Activated CD8-positive, alpha-beta memory T cell treated with anti-CD3 and anti-CD28 coated beads for 4 hours (primary cell): ENCODE results near the gene IGF1.

Experiments used
- DNase-seq, 2 donors: peaks; one replicate each; pipeline ENCODE4 v3.0.0-alpha.2; 2020; ENCODE audit warnings: low read depth in 2 of 2

IGF1 gene

DNA sequence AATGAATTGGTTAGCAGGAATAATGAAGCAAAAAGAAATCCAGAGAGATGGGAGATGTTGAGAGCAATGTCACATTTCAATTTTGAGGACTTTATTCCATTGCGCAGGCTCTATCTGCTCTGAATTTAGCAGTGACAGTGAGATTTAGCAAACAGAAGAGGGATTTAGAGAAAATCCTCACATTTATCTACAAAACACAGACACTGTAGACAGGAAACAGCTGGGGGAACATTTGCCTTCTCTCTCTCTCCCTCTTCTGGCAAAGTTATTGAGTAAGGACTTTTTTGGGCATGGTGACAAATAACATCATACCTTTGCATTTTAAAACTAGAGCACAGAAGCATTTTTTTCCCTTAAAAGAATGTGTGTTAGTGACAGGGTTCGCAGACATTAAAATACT lies at the start of gene IGF1:
TSS of gene IGF1 (minus strand) at position 158 of the 400 bp plus-strand sequence. CDS start 182 bp downstream, outside the sequence.
- DNase-seq, result no peak

- DNase-seq, result no peak
Observed at GRCh38 chr12:102528111-102528510, 47.7 kb upstream of the IGF1 start.

DNA sequence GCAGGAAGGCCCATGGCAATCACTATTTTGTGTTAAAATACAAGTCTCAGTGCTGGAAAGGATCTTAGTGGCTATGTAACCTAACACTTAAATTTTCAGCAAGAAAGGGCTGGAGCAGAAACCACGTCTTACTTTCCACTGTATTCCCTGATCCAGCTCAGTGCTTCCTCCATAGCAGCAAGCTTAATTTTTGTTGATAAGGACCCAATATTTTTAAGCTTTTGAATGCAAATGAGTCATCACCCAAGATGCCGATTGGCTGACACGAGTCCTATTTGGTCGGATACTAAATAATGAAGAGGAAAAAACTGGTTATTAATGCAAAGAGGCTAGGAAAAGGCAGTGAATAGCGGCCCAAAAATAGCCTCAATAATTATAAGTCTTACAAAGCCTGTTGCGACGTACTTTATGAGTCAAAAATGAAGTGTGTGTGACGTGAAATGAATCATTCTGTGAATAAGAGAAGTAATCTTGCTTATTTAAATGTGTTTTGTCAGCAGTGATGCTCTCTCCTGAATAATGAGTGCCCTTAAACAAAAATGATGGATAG lies 46.9 kb upstream of the IGF1 start:
- no peak for DNase-seq

DNA sequence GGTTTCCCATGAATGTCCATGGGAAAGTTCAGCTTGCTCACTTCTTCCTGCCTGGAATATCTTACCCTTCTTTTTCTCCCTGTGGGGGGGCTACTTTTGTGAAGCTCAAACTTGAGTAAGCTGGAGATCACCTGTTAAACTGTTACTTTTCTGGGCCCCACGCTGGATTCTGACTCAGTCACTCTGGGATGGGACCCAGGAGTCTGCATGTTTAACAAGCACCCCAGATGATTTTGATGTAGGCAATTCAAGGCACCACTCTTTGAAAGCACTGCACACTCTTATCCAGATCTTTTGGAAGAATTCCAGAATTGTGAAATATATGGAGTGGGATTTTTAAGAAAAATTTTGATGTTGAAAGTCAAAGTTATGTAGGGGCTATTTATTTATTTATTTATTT lies 46.3 kb upstream of the IGF1 start:
- DNase-seq, result no peak

DNA sequence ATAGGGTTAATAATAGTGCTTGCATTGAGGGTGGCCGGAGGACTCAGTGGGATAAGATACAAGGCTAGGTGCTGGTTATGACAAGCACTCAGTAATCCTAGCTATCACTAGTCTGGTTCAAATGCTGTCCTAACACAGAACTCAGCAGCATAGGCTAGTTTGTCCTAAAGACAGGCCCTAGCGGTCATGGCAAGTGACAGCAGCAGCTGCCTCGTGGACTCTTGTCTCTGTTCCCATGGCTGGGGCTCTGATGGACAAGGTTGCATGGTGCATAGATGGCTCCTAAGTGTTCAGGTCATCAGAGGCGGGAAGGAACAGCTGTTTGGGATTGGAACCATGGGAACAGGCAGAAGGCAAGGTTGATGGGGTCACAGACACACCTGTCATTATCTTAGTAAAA lies 42.4 kb upstream of the IGF1 start:
- DNase-seq, result no peak

DNA sequence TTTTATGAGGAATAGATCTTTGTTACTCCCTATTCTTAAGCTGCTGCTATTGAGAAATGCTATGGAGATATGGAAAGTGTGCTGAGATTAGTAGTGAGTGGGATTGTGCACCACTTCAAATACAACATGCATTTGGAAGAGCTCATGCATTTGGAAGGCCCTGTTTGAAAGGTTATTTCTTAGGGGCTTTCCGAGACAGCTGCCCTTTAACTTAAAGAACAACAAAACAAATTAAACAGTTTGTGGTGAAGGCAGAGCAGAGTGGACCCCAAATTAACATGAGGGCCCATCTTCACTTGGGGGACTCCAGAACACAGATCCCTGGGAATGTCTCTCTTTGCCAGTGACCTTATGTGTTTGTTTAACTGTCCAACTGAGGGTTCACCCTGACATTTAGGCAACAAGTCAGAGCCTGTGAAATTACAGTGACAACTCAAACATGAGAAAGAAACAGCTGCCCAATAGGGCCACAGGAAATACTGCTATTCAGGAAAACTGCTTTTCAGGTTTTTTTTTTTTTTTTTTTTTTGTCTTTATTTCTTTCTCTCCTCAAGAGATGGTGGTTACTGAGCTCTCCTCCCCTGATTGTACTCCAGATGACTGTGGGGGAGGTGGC lies 41.4 kb upstream of the IGF1 start:
- DNase-seq, result no peak

DNA sequence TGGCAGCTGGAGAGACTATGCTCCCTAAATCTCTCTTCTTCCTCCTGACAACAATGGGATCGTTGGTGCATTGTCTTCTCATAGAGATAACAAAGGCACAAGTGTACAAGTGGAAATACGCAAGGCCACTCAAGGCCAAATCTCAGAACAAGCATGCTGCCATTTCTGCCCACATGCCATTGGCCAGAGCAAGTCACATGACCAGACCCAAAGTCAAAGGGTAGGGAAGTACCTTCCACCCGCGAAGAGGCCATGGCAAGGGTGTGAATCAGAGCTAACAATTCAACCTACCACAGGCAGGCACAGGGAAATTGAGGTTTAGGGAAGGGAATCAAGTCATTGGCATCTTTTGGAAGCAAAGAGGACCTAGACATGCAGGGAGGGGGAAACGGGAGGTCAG lies 38.5 kb upstream of the IGF1 start:
- no peak for DNase-seq

DNA sequence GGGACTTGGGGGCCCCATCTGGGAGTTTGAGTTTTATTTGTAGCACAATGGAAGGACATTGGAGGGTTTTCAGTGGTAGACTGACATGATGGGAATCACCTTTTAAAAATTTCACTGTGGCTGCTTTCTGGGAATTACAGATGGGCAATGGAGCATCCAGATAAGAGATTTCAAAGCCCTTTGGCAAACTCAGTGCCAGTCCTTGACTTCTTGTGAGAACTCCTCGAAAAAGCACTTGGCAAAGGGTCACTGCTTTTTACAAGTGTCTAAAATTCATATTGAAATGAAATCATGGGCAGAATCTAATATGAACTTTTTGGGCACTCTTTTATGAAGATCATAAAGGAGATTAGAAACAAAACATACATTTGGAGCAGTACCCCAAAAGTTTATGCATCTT lies 34.3 kb upstream of the IGF1 start:
- no peak for DNase-seq

- no peak for DNase-seq
Observed at GRCh38 chr12:102513739-102514138, 33.4 kb upstream of the IGF1 start.

DNA sequence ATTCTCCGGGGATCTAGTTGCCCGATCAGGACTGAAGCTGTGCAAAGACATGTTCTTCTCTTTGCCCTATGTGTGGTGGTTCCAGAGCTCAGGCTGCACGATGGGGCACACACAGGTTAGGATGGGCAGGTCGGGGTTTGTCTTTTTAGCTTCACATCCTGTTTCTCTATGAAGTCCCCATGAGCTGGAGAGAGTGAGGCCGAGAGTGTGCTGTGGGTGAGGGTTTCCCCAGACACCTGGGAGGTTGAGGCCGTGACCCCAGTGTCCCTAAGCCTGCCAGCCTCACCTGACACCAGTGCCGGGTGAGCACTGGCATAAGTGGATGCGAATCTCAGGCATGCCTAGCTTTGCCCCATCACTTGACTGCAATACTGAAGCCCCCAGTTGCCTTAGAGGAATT lies 32.9 kb upstream of the IGF1 start:
- no peak for DNase-seq

DNA sequence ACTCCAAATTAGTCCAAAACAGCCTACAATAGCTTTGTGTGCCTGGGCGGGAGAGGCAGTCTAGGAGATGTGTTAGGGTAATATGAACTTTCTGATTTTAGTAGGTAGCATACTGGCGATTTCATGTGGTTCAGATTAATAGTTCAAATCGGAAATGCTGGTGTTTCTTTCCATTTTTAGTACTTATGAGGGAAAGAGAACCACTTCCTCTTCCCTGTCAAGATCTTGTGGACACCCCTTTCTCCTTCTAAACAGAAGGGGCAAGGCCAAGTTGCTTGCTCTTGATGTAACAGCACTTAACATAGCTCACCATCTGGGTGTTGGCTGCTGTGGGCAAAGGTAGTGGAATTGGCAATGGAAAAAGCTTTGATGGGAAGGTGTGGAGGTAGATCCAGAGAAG lies 32.2 kb upstream of the IGF1 start:
- DNase-seq, result no peak

DNA sequence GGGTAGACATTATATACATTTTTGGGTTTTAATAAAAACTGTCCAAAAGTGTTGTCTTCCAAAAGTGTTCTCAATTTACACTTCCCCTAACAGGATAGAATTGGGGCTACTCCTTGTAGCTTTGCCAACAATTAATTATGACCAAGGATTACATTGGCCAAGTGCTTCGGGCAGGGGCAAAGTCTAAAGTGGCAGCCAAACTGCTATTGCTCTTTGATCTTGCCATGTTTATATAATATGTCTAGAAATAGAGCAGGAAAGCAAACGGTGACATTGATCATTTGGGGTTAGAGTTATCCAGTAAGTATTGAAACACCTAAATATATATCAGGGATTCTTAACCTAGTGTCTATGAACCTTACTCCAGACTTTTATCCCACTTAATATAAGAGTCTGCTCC lies 31.2 kb upstream of the IGF1 start:
- DNase-seq, result no peak

DNA sequence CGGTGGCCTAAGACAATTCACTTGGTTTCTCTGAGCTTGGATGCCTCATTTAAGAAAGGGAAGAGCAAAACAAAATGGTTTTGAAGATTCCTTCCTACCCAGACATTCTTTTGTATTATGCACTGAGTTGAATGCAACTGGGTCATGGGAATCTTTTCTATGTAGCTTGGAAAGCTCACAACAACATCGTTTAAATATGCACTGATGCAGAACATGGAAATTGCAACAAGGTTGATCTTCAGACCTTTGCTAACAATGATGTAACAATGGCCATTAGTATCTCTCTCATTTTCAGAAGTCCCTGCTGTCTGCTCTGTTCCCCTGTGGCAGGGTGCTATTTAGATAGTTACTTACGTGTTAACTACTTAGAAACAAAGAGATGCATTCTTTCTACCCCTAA lies 30.1 kb upstream of the IGF1 start:
- no peak for DNase-seq

DNA sequence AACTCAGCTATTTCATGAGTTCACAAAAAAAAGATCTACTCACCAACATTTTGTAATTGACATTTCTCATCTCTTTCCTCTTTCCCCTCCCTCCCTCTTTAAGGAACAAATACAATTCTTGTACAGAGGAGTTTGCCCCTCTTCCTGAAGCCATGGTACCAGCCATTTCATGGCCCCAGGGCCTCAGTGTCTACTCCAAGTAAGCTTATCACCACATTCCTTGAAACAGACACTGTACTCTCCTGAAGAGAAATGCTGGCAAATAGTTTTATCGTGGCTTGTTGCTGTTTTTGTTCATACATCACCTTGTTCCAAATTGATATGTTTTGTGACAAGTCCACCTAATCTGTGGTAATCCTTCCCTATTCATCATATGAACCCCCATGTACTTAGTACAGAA lies 29.7 kb upstream of the IGF1 start:
- no peak for DNase-seq

GRCh38 chr12:102509123-102509626 lies 28.8 kb upstream of the IGF1 start:
- DNase-seq, result no peak

GRCh38 chr12:102508052-102508451 lies 27.7 kb upstream of the IGF1 start:
- DNase-seq, result no peak

- DNase-seq, result no peak
Observed at GRCh38 chr12:102507301-102507700, 26.9 kb upstream of the IGF1 start.

DNA sequence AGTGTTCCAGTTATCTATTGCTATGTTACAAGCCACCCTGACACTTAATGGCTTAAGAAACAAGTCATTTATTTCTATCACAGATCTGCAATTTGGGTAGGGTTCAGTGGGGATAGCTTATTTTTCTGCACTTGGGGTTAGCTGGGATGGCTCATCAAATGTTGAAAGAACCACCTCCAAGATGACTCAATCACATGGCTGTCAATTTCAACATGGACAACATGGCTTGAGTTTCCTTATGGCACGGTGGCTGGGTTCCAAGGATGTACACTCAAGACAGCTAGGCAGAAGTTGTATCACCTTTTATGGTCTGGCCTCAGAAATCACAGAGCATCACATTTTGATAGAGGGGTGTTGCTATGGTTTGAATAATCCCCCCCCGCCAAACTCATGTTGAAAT lies 24.5 kb upstream of the IGF1 start:
- no peak for DNase-seq

- no peak for DNase-seq
Observed at GRCh38 chr12:102504280-102504679, 23.9 kb upstream of the IGF1 start.

DNA sequence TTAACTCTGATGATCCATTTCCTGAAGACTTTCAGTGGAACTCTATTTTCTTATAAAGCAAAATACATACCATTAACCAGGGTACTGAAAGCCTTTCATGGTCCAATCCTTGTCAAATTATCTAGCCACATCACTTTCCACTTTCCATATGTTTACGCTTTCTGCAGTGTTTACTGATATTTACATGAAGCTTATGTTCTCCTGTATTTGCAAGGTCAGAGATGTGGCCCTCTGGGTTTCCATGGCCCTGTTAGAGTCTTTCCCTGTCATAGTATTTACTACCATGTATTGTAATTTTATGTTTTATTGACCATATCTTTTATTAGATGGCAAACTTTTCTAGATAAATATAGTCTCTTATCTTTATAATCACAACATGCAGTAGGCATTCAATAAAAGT lies 23.5 kb upstream of the IGF1 start:
- DNase-seq, result no peak

GRCh38 chr12:102503056-102503681 lies 22.8 kb upstream of the IGF1 start:
- DNase-seq, result no peak

DNA sequence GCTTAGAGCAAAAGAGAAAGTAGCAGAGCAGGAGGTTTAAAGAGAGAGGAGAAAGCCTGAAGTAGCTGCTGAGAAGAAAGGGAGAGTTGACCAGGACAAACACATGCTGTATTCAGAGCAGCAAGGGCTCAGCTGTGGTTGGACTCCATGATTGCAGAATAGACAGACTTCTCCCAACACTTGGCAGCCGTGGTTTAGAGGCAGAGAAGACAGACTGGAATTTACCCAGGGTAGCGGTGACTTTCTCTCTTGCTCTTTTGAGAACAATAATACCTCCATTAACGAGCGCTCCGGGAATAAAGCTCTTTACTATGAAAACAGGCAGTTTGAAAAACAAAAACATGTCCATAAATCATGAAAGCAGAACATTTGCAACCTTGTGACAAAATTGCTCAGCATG lies 21.4 kb upstream of the IGF1 start:
- no peak for DNase-seq

DNA sequence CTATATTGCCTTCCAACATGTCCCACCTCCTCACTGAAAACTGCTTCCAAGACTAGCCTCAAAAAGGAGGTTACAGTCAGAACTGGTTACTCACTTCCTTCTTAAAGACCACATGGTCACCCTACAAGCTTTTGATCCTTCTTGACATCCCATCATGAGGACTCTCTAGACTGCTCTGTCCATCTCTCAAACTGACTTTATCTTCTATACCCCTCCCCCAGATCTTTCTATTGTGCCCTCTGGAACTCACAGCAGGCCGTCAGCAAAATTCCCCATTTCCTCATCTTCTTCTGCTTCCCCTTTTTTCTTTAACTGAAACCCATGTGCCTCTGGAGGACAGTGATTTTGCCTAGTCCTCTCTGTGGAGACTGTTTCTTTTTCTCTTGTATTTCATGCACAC lies 18.1 kb upstream of the IGF1 start:
- DNase-seq, result no peak

- no peak for DNase-seq
Observed at GRCh38 chr12:102497743-102498142, 17.4 kb upstream of the IGF1 start.
